Body of pancreas (tissue), 4 donors: ENCODE data around the gene DCP2.

Source experiments
- CTCF ChIP-seq, 7 experiments: fragments of 450-650 bp in 4 of 7; fragments of 200-600 bp in 3 of 7; sonication (generic) in 3 of 7; IDR thresholded peaks; one replicate each; pipeline ENCODE4 v1.5.1; 2016 to 2019; ENCODE audit warnings: antibody characterized with exemption in 7 of 7
- POLR2A ChIP-seq, 3 donors: fragments of 450-650 bp; IDR thresholded peaks; one replicate each; pipeline ENCODE4 v1.6.1; 2016; ENCODE audit warnings: antibody characterized with exemption in 3 of 3, mild to moderate bottlenecking in 2 of 3

- TF ChIP-seq CTCF (IDR thresholded peaks at IDR 0.05): no peak
- no peak for TF ChIP-seq POLR2A (IDR thresholded peaks at IDR 0.05)
Measured at GRCh38 chr5:112965733-112966306, 10.8 kb upstream of the DCP2 start.
